Lung (tissue), 12 donors: ENCODE results near the gene NAV1. TPM values are rescaled to one million over a fixed set of nuclear protein-coding genes. Genes with fewer than 3 reads are reported as not detected.

Experiments
- ATAC-seq: fragments of 200-7000 bp; cut with Tn5 transposase; one replicate; pipeline ENCODE4 v1.9.1; 2020; ENCODE audit warnings: moderate number of reproducible peaks; ENCODE audit not compliant: insufficient read depth, low FRiP score
- DNase-seq, 3 donors: peaks; one replicate each; pipeline ENCODE4 v3.0.0-alpha.2; 2013 to 2017
- H3K27ac ChIP-seq, 2 donors: one replicate each; pipeline ENCODE4 v1.5.1; 2013; ENCODE audit warnings: mild to moderate bottlenecking in 2 of 2, moderate library complexity in 2 of 2, control low read depth in 1 of 2, inconsistent platforms in 1 of 2, low read depth in 1 of 2, low read length in 1 of 2
- H3K27me3 ChIP-seq, 3 donors: one replicate each; pipeline ENCODE4 v1.5.1; 2013; ENCODE audit warnings: low read length in 2 of 3; ENCODE audit not compliant: control insufficient read depth in 3 of 3, insufficient read depth in 3 of 3
- H3K36me3 ChIP-seq, 4 donors: one replicate each; pipeline ENCODE4 v1.5.1; 2013; ENCODE audit warnings: low read length in 4 of 4, mild to moderate bottlenecking in 1 of 4, moderate library complexity in 1 of 4; ENCODE audit not compliant: control insufficient read depth in 4 of 4, insufficient read depth in 4 of 4
- H3K4me1 ChIP-seq, 5 donors: one replicate each; pipeline ENCODE4 v1.5.1; 2013; ENCODE audit warnings: low read length in 5 of 5, mild to moderate bottlenecking in 2 of 5, moderate library complexity in 1 of 5; ENCODE audit not compliant: control insufficient read depth in 5 of 5, insufficient read depth in 5 of 5
- H3K4me3 ChIP-seq: one replicate; pipeline ENCODE4 v1.5.1; 2013; ENCODE audit warnings: mild to moderate bottlenecking, control low read depth, moderate library complexity
- H3K9ac ChIP-seq, 2 donors: one replicate each; pipeline ENCODE4 v1.5.1; 2013; ENCODE audit warnings: low read length in 2 of 2, control low read depth in 1 of 2; ENCODE audit not compliant: insufficient read depth in 1 of 2
- H3K9me3 ChIP-seq, 4 donors: one replicate each; pipeline ENCODE4 v1.5.1; 2013; ENCODE audit warnings: low read length in 3 of 4, mild to moderate bottlenecking in 1 of 4, moderate library complexity in 1 of 4; ENCODE audit not compliant: control insufficient read depth in 4 of 4, insufficient read depth in 3 of 4
- CTCF ChIP-seq: IDR thresholded peaks from 2 replicates; pipeline ENCODE4 v1.5.1; 2012; ENCODE audit warnings: mild to moderate bottlenecking; ENCODE audit errors: control extremely low read depth, extremely low read depth
- WGBS, 2 donors: extraction: QIAGEN DNeasy Blood & Tissue Kit; methylation state at CpG; one replicate each; pipeline ENCODE4 v1.1.7; 2013; 5-methylcytosine and 5-hydroxymethylcytosine counted together
- polyA plus RNA-seq, 2 donors: library from polyadenylated mRNA; stranded (reverse); fragments of 200-250 nt; gene quantifications; one replicate each; pipeline ENCODE4 v1.2.1, GENCODE V29; 2013
- total RNA-seq, 2 donors: library from RNA; depleted of rRNA in 1 of 2; stranded (reverse); fragments of >200 nt in 1 of 2; gene quantifications; one replicate each; pipeline ENCODE4 v1.2.1, GENCODE V29; 2014 to 2021
- donor health status: control.
- donor health status: control.
- donor health status: Bipolar disorder and iron deficiency.
- donor health status: healthy.
- donor health status: DM: yes; HTN: yes; CAD: no.

Gene NAV1
- total and polyA plus RNA-seq, 4 donors, result 6.5 to 38.6 (median 17.9) TPM

GRCh38 chr1:201552941-201553351 is 14.0 kb downstream of the NAV1 start:
- TF ChIP-seq CTCF, result no peak
- Histone ChIP-seq H3K4me1 (peaks cover 0 to 23% (median 5%) of the 10 kb centered on the region in 5 donors), H3K9me3 (no peaks in the 10 kb centered on the region), H3K4me3 (no peak overlapping the region), H3K36me3 (no peaks in the 10 kb centered on the region), H3K27ac (peak overlapping the region in 1 of 2 donors; percentile 67), H3K9ac (no peak overlapping the region), H3K27me3 (no peaks in the 10 kb centered on the region)
- DNase-seq (no peak), ATAC-seq (no peak)
- 63 to 79% methylated on average over 5 of the region's 5 CpGs for WGBS, 2 donors

- Histone ChIP-seq H3K9me3 (no peaks in the 10 kb centered on the region), H3K9ac (no peak overlapping the region)
These were observed 14.7 kb downstream of the NAV1 start for GRCh38 chr1:201553496-201554189.

GRCh38 chr1:201554190-201554600 is 15.3 kb downstream of the NAV1 start:
- Histone ChIP-seq H3K36me3 (no peaks in the 10 kb centered on the region), H3K4me3 (no peak overlapping the region), H3K9ac (no peak overlapping the region), H3K27me3 (no peaks in the 10 kb centered on the region), H3K27ac (peak overlapping the region; percentile 26 to 40), H3K4me1 (peaks cover 0 to 24% (median 5%) of the 10 kb centered on the region in 5 donors), H3K9me3 (no peaks in the 10 kb centered on the region)
- peak; percentile 24 to 46 (median 33) for DNase-seq
- no peak for ATAC-seq
- WGBS, 2 donors, result 51 to 52% methylated on average over 10 of the region's 10 CpGs
- TF ChIP-seq CTCF, result no peak

More at GRCh38 chr1:201553496-201554189, 14.7 kb downstream of the NAV1 start:
- TF ChIP-seq CTCF, result no peak
- peak overlapping the region; percentile 26 to 67 for H3K27ac ChIP-seq
- H3K36me3 ChIP-seq, result no peaks in the 10 kb centered on the region
- 54 to 59% methylated on average over 8 of the region's 8 CpGs for WGBS, 2 donors
- ATAC-seq, result no peak
- H3K27me3 ChIP-seq, result no peaks in the 10 kb centered on the region
- peak in 1 of 3 donors; percentile 26 for DNase-seq
- peaks cover 0 to 24% (median 5%) of the 10 kb centered on the region in 5 donors for H3K4me1 ChIP-seq
- H3K4me3 ChIP-seq, result no peak overlapping the region
